Ovary (tissue), 3 donors: ENCODE results near the gene CELA2A.

Experiments used
- EP300 ChIP-seq: sonication (generic); formaldehyde crosslinking; IDR thresholded peaks from one replicate; pipeline ENCODE4 v1.6.1; 2017; ENCODE audit warnings: antibody characterized with exemption
- POLR2A ChIP-seq: fragments of 450-650 bp; IDR thresholded peaks from one replicate; pipeline ENCODE4 v1.6.1; 2017; ENCODE audit warnings: antibody characterized with exemption, mild to moderate bottlenecking, moderate library complexity
- TF ChIP-seq, protein P1 (sequence below), 3 donors: fragments of 450-650 bp in 2 of 3; fragments of 200-600 bp in 1 of 3; IDR thresholded peaks; one replicate each; pipeline versions ENCODE4 v1.5.1 to v1.8.0; 2016 to 2022; ENCODE audit warnings: antibody characterized with exemption in 3 of 3, mild to moderate bottlenecking in 1 of 3
- donor health status: DM: no; HTN: no; CAD: no.

DNA sequence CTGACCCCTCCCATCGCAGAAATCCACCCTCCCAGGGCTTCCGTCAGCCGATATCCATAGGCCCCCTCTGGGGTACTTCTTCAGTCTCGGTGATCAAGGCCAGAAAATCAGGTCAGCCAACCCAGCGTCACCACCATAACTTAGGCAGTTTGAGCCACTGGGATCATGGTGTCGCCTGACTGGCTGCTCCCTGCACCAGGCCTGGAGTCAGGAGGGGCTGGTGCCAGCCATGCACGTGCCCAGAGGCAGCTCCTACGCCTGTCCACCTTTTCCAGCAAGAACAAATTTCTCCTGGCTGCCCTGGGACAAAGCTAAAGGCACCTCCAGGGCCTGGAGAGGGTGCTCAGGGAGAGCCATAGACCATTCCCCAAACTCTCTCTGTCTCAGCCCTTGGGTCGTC, 23.1 kb upstream of the CELA2A start:
- TF ChIP-seq POLR2A, result no peak
- TF ChIP-seq, protein P1, sequence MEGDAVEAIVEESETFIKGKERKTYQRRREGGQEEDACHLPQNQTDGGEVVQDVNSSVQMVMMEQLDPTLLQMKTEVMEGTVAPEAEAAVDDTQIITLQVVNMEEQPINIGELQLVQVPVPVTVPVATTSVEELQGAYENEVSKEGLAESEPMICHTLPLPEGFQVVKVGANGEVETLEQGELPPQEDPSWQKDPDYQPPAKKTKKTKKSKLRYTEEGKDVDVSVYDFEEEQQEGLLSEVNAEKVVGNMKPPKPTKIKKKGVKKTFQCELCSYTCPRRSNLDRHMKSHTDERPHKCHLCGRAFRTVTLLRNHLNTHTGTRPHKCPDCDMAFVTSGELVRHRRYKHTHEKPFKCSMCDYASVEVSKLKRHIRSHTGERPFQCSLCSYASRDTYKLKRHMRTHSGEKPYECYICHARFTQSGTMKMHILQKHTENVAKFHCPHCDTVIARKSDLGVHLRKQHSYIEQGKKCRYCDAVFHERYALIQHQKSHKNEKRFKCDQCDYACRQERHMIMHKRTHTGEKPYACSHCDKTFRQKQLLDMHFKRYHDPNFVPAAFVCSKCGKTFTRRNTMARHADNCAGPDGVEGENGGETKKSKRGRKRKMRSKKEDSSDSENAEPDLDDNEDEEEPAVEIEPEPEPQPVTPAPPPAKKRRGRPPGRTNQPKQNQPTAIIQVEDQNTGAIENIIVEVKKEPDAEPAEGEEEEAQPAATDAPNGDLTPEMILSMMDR (IDR thresholded peaks at IDR 0.05), result no peak
- TF ChIP-seq EP300, result no peak
